ENCODE results near the gene HYOU1. TPM values are rescaled to one million over a fixed set of nuclear protein-coding genes. Genes with fewer than 3 reads are reported as not detected.
"Not testable (repeated sequence)": the region's sequence is repeated elsewhere in the genome, so short reads cannot be mapped to it uniquely, and the experiment has no call there.

HYOU1 gene
- total RNA-seq, 1 experiment from 2014 or later, result 27.3 TPM

DNA sequence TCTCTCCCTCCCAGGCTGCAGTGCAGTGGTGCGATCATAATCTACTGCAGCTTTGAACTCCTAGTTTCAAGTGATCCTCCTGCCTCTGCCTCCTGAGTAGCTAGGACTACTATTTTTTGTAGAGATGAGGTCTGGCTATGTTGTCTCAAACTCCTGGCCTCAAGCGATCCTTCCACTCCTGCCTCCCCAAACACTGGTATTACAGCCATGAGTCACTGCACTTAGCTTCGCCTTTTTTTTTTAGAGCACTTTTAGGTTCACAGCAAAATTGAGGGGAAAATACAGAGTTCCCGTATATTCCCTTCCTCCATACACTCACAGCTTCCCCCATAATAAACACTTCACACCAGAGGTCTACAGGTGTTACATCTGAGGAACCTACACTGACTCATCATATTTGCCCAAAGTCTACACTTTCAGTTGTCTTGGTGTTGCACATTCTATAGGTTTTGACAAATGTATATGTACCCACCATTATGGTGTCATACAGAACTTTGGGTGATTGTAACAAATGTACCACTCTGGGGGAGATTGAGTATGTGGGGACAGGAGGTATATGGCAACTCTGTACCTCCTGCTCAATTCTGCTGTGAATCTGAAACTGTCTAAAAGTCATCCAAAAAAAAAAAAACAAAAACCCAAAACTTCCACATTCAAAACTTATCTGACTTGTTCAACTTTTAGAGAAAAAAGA is 15.0 kb downstream of the HYOU1 start:
- Histone ChIP-seq H3K9me3 (ENCODE audit: low read length) (no peaks in the 10 kb centered on the region), H3K36me3 (ENCODE audit: insufficient read depth, low read length) (no peaks in the 10 kb centered on the region), H3K79me2 (ENCODE audit: low read length) (no peaks in the 10 kb centered on the region), H3K27ac (ENCODE audit: low read length) (no peak overlapping the region), H3K9ac (ENCODE audit: low read length) (no peak overlapping the region), H3K4me2 (ENCODE audit: low read depth, low read length, poor library complexity, severe bottlenecking) (no peak overlapping the region), H2AFZ (ENCODE audit: low read length) (no peak overlapping the region), H3K4me1 (ENCODE audit: low read length) (peaks cover 12% of the 10 kb centered on the region), H3K27me3 (ENCODE audit: low read length) (no peaks in the 10 kb centered on the region), H3K4me3 (ENCODE audit: low read length) (no peak overlapping the region), H3K9me2 (replicated peaks; ENCODE audit: insufficient read depth, low read length) (no peaks in the 10 kb centered on the region), H4K20me1 (ENCODE audit: insufficient read depth, low read depth, low read length) (no peaks in the 10 kb centered on the region)
- DNase-seq, result no peak

DNA sequence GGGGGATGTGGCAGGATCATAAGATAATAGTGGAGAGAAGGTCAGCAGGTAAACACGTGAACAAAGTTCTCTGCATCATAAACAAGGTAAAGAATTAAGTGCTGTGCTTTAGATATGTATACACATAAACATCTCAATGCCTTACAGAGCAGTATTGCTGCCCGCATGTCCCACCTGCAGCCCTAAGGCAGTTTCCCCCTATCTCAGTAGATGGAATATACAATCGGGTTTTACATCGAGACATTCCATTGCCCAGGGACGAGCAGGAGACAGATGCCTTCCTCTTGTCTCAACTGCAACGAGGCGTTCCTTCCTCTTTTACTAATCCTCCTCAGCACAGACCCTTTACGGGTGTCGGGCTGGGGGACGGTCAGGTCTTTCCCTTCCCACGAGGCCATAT is 17.5 kb downstream of the HYOU1 start:
- Histone ChIP-seq H3K27ac (ENCODE audit: low read length) (peak overlapping the region; percentile 62; the same call in 1 of the 2 replicates), H3K4me1 (ENCODE audit: low read length) (peaks cover 12% of the 10 kb centered on the region), H3K4me2 (ENCODE audit: low read depth, low read length, poor library complexity, severe bottlenecking) (peak overlapping the region; percentile 2), H3K9ac (ENCODE audit: low read length) (peak overlapping the region; percentile 41; the same call in 1 of the 2 replicates)
- not testable (repeated sequence) for H3K4me3 ChIP-seq (ENCODE audit: low read length); DNase-seq; H3K9me2 ChIP-seq (replicated peaks; ENCODE audit: insufficient read depth, low read length); H4K20me1 ChIP-seq (ENCODE audit: insufficient read depth, low read depth, low read length); H3K36me3 ChIP-seq (ENCODE audit: insufficient read depth, low read length); H3K79me2 ChIP-seq (ENCODE audit: low read length); H3K27me3 ChIP-seq (ENCODE audit: low read length); H3K9me3 ChIP-seq (ENCODE audit: low read length); H2AFZ ChIP-seq (ENCODE audit: low read length)

DNA sequence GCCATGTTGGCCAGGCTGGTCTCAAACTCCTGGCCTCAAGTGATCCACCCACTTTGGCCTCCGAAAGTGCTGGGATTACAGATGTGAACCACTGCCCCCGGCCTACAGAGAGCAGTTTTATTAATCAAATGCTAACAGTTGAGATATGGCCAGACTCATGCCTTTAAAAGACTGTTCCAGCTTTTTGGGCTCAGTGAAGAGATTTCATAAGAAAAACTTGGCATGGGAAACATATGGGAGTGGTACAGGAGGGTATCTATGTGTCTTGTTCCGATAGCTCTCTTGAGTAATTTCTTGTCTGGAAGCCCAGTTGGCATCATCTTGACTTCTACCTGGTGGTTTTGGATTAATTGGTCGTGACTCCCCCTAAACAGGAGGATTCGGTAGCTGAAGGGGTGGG is 18.1 kb downstream of the HYOU1 start:
- H3K79me2 ChIP-seq (ENCODE audit: low read length), result no peaks in the 10 kb centered on the region
- H3K9me3 ChIP-seq (ENCODE audit: low read length), result no peaks in the 10 kb centered on the region
- H3K27me3 ChIP-seq (ENCODE audit: low read length), result no peaks in the 10 kb centered on the region
- no peak overlapping the region for H3K9ac ChIP-seq (ENCODE audit: low read length)
- no peaks in the 10 kb centered on the region for H3K9me2 ChIP-seq (replicated peaks; ENCODE audit: insufficient read depth, low read length)
- no peaks in the 10 kb centered on the region for H3K36me3 ChIP-seq (ENCODE audit: insufficient read depth, low read length)
- no peak overlapping the region for H2AFZ ChIP-seq (ENCODE audit: low read length)
- H3K27ac ChIP-seq (ENCODE audit: low read length), result no peak overlapping the region
- DNase-seq, result no peak
- no peak overlapping the region for H3K4me2 ChIP-seq (ENCODE audit: low read depth, low read length, poor library complexity, severe bottlenecking)
- no peak overlapping the region for H3K4me3 ChIP-seq (ENCODE audit: low read length)
- H4K20me1 ChIP-seq (ENCODE audit: insufficient read depth, low read depth, low read length), result no peaks in the 10 kb centered on the region
- H3K4me1 ChIP-seq (ENCODE audit: low read length), result peaks cover 12% of the 10 kb centered on the region

DNA sequence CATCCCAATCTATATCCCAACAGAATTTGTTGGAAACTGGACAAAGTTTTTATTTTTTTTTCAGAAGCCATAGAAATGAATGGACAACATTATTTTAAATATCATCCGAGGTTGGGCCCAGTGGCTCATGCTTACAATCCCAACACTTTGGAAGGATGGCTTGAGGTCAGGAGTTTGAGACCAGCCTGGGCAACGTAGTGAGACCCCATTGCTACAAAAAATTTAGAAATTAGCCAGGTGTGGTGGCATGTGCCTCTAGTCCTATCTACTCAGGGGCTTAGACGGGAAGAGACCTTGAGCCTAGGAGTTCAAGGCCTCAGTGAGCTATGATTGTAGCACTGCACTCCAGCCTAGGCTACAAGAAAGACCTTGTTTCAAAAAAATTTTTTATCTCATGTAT is 22.2 kb downstream of the HYOU1 start:
- Histone ChIP-seq H3K27ac (ENCODE audit: low read length) (no peak overlapping the region), H3K4me2 (ENCODE audit: low read depth, low read length, poor library complexity, severe bottlenecking) (no peak overlapping the region), H3K36me3 (ENCODE audit: insufficient read depth, low read length) (no peaks in the 10 kb centered on the region), H3K4me3 (ENCODE audit: low read length) (no peak overlapping the region), H3K27me3 (ENCODE audit: low read length) (no peaks in the 10 kb centered on the region), H2AFZ (ENCODE audit: low read length) (no peak overlapping the region), H3K4me1 (ENCODE audit: low read length) (peaks cover 7% of the 10 kb centered on the region), H3K9me2 (replicated peaks; ENCODE audit: insufficient read depth, low read length) (no peaks in the 10 kb centered on the region), H3K9ac (ENCODE audit: low read length) (no peak overlapping the region), H4K20me1 (ENCODE audit: insufficient read depth, low read depth, low read length) (no peaks in the 10 kb centered on the region), H3K79me2 (ENCODE audit: low read length) (peaks cover under 1% of the 10 kb centered on the region; the same call in 1 of the 2 replicates), H3K9me3 (ENCODE audit: low read length) (no peaks in the 10 kb centered on the region)
- DNase-seq, result no peak

DNA sequence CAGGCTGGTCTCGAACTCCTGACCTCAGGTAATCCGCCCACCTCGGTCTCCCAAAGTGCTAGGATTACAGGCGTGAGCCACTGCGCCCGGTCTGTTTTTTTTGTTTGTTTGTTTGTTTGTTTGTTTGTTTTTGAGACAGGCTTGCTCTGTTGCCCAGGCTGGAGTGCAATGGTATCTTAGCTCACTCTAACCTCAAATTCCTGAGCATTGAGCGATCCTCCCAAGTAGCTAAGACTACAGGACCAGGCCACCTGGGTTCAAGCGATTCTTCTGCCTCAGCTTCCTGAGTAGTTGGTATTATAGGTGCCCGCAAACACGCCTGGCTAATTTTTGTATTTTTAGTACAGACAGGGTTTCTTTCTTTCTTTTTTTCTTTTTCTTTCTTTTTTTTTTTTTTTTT is 23.6 kb downstream of the HYOU1 start:
- H3K36me3 ChIP-seq (ENCODE audit: insufficient read depth, low read length); H3K9me2 ChIP-seq (replicated peaks; ENCODE audit: insufficient read depth, low read length); DNase-seq; H3K27me3 ChIP-seq (ENCODE audit: low read length); H3K9ac ChIP-seq (ENCODE audit: low read length); H3K79me2 ChIP-seq (ENCODE audit: low read length); H3K4me3 ChIP-seq (ENCODE audit: low read length); H3K4me2 ChIP-seq (ENCODE audit: low read depth, low read length, poor library complexity, severe bottlenecking); H3K9me3 ChIP-seq (ENCODE audit: low read length); H2AFZ ChIP-seq (ENCODE audit: low read length); H3K27ac ChIP-seq (ENCODE audit: low read length); H4K20me1 ChIP-seq (ENCODE audit: insufficient read depth, low read depth, low read length): not testable (repeated sequence)
- peaks cover 16% of the 10 kb centered on the region for H3K4me1 ChIP-seq (ENCODE audit: low read length)

DNA sequence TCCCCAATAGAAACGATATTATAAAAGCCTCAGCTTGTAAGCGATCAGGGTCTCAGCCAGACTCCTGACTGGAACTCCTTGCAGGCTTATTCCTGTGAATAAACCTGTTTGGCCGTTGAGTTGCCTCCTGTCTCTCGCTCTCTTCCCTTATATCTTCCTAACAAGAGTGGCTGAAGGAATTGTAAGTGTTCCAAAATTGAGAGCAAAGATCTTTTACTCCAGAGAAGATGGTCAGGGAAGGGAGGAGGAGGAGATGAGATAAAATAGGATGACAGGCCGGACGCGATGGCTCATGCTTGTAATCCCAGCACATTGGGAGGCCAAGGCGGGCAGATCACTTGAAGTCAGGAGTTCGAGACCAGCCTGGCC is 25.1 kb downstream of the HYOU1 start:
- H3K9ac ChIP-seq (ENCODE audit: low read length), result no peak overlapping the region
- no peak overlapping the region for H3K4me2 ChIP-seq (ENCODE audit: low read depth, low read length, poor library complexity, severe bottlenecking)
- H4K20me1 ChIP-seq (ENCODE audit: insufficient read depth, low read depth, low read length), result no peaks in the 10 kb centered on the region
- H3K27ac ChIP-seq (ENCODE audit: low read length), result no peak overlapping the region
- H3K79me2 ChIP-seq (ENCODE audit: low read length), result peaks cover 10% of the 10 kb centered on the region; the same call in 1 of the 2 replicates
- H3K9me3 ChIP-seq (ENCODE audit: low read length), result no peaks in the 10 kb centered on the region
- H3K36me3 ChIP-seq (ENCODE audit: insufficient read depth, low read length), result no peaks in the 10 kb centered on the region
- no peak overlapping the region for H2AFZ ChIP-seq (ENCODE audit: low read length)
- no peak overlapping the region for H3K4me3 ChIP-seq (ENCODE audit: low read length)
- no peak for DNase-seq
- peaks cover 20% of the 10 kb centered on the region for H3K4me1 ChIP-seq (ENCODE audit: low read length)
- no peaks in the 10 kb centered on the region for H3K27me3 ChIP-seq (ENCODE audit: low read length)
- H3K9me2 ChIP-seq (replicated peaks; ENCODE audit: insufficient read depth, low read length), result no peaks in the 10 kb centered on the region

DNA sequence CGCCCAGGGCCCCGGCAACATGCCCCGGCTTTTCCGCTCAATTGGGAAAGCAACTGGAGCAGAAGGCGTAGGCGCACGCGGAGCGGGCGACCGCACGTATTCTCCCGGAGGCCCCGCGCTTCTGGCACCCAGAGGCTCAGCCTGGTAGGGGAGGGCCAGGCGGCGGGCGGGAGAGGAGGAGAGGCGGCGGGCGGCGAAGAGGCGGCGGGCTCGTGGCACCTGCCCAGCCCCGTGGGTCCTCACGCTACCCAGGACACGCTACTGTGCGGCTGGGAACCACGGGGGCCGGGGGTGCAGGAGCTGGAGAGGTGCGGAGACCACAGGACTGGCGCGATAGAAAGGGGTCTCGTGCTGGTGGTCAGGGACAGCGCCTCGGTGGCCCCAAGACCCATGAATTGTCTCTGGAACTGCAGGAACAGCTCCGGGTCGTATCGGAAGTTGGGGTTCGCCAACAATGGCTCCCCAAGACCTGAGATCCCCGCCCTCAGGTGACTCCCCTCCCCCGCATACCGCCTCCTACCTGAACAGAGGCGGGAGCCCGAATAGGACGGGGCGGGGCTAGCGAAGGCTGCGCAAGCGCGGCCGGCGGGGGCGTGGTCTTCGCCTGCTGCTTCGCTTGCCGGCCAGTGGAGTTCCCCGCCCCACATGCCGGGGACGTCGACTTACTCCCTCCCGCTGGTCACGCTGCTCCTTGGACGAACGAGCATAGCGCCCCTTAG is 26.5 kb downstream of the HYOU1 start, which contains the start of gene SLC37A4:
Gene SLC37A4, minus strand, starts transcription at position 549 of the 719 bp plus-strand sequence.
- no peak within 1 kb of the TSS for H3K27ac ChIP-seq (ENCODE audit: low read length)
- H3K4me3 ChIP-seq (ENCODE audit: low read length), result peak within 1 kb of the TSS; percentile 89
- peaks cover 10% of the 10 kb centered on the region; the same call in 1 of the 2 replicates for H3K79me2 ChIP-seq (ENCODE audit: low read length)
- H3K9me2 ChIP-seq (replicated peaks; ENCODE audit: insufficient read depth, low read length), result no peaks in the 10 kb centered on the region
- peak within 1 kb of the TSS; percentile 62; the same call in 1 of the 2 replicates for H2AFZ ChIP-seq (ENCODE audit: low read length)
- H3K4me2 ChIP-seq (ENCODE audit: low read depth, low read length, poor library complexity, severe bottlenecking), result peak within 1 kb of the TSS; percentile 82
- H3K9me3 ChIP-seq (ENCODE audit: low read length), result no peaks in the 10 kb centered on the region
- peak; percentile 96 for DNase-seq
- no peaks in the 10 kb centered on the region for H4K20me1 ChIP-seq (ENCODE audit: insufficient read depth, low read depth, low read length)
- H3K36me3 ChIP-seq (ENCODE audit: insufficient read depth, low read length), result no peaks in the 10 kb centered on the region
- H3K4me1 ChIP-seq (ENCODE audit: low read length), result peaks cover 20% of the 10 kb centered on the region
- H3K27me3 ChIP-seq (ENCODE audit: low read length), result no peaks in the 10 kb centered on the region
- peak within 1 kb of the TSS; percentile 77 for H3K9ac ChIP-seq (ENCODE audit: low read length)

DNA sequence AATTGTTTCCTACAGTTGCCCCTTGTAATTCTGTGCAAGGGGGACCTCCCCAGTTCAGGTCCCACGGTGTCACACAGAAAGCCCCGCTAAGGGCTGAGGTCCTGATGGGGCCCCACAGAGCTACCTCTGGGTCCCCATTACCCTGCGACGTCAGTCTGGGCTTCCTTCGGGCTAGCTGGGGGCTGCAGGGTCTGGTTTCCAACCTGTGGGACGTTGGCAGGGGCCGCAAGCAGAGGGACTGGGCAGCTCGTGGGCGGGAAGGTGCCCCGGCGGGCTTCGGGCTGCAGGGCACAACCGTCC is 27.0 kb downstream of the HYOU1 start:
- peak overlapping the region; percentile 77 for H3K9ac ChIP-seq (ENCODE audit: low read length)
- peaks cover 23% of the 10 kb centered on the region for H3K4me1 ChIP-seq (ENCODE audit: low read length)
- no peaks in the 10 kb centered on the region for H3K36me3 ChIP-seq (ENCODE audit: insufficient read depth, low read length)
- peak overlapping the region; percentile 62; the same call in 1 of the 2 replicates for H2AFZ ChIP-seq (ENCODE audit: low read length)
- H4K20me1 ChIP-seq (ENCODE audit: insufficient read depth, low read depth, low read length), result no peaks in the 10 kb centered on the region
- peak overlapping the region; percentile 82 for H3K4me2 ChIP-seq (ENCODE audit: low read depth, low read length, poor library complexity, severe bottlenecking)
- peaks cover 10% of the 10 kb centered on the region; the same call in 1 of the 2 replicates for H3K79me2 ChIP-seq (ENCODE audit: low read length)
- H3K9me3 ChIP-seq (ENCODE audit: low read length), result no peaks in the 10 kb centered on the region
- peak; percentile 46 for DNase-seq
- no peaks in the 10 kb centered on the region for H3K27me3 ChIP-seq (ENCODE audit: low read length)
- H3K9me2 ChIP-seq (replicated peaks; ENCODE audit: insufficient read depth, low read length), result no peaks in the 10 kb centered on the region
- peak overlapping the region; percentile 89 for H3K4me3 ChIP-seq (ENCODE audit: low read length)
- no peak overlapping the region for H3K27ac ChIP-seq (ENCODE audit: low read length)

Data from Karpas-422 (cell line).